EL (cell line): ENCODE data around the gene CNPY4.

Source experiments
- DNase-seq: peaks from one replicate; pipeline ENCODE4 v3.0.0-alpha.2; 2016

CNPY4 gene

GRCh38 chr7:100091411-100092181 is 27.8 kb upstream of the CNPY4 start:
- DNase-seq = peak; percentile 71

GRCh38 chr7:100093054-100093453 is 26.4 kb upstream of the CNPY4 start:
- no peak for DNase-seq

GRCh38 chr7:100093498-100093897 is 25.9 kb upstream of the CNPY4 start:
- no peak for DNase-seq

GRCh38 chr7:100093925-100094486 is 25.4 kb upstream of the CNPY4 start:
- DNase-seq = no peak

GRCh38 chr7:100095289-100095688 is 24.1 kb upstream of the CNPY4 start:
- DNase-seq = no peak

GRCh38 chr7:100095704-100096103 is 23.7 kb upstream of the CNPY4 start:
- DNase-seq = no peak

GRCh38 chr7:100098913-100099312 is 20.5 kb upstream of the CNPY4 start:
- no peak for DNase-seq

GRCh38 chr7:100099452-100099851 is 20.0 kb upstream of the CNPY4 start:
- no peak for DNase-seq

GRCh38 chr7:100100420-100101015 is 18.9 kb upstream of the CNPY4 start:
- peak; percentile 96 for DNase-seq

- DNase-seq = peak; percentile 99
Measured at GRCh38 chr7:100101016-100101862, 18.2 kb upstream of the CNPY4 start, which contains the start of the genes AP4M1 and MCM7. Gene AP4M1, plus strand, starts transcription at chr7:100101643. Its CDS starts 72 bp downstream, at chr7:100101715. Gene MCM7, minus strand, starts transcription at chr7:100101397. Its CDS starts 103 bp downstream, at chr7:100101294.

- DNase-seq = peak; percentile 99
Measured at GRCh38 chr7:100102950-100103840, 16.2 kb upstream of the CNPY4 start.

GRCh38 chr7:100105534-100105933 is 13.9 kb upstream of the CNPY4 start:
- DNase-seq = no peak

GRCh38 chr7:100106633-100107032 is 12.8 kb upstream of the CNPY4 start:
- no peak for DNase-seq

- no peak for DNase-seq
Measured at GRCh38 chr7:100107125-100107737, 12.2 kb upstream of the CNPY4 start.

- no peak for DNase-seq
Measured at GRCh38 chr7:100107890-100108289, 11.5 kb upstream of the CNPY4 start.

- DNase-seq = no peak
Measured at GRCh38 chr7:100109521-100110163, 9.8 kb upstream of the CNPY4 start.

- no peak for DNase-seq
Measured at GRCh38 chr7:100111156-100111555, 8.3 kb upstream of the CNPY4 start.

- no peak for DNase-seq
Measured at GRCh38 chr7:100111914-100112313, 7.5 kb upstream of the CNPY4 start.

GRCh38 chr7:100115026-100115425 is 4.4 kb upstream of the CNPY4 start:
- no peak for DNase-seq

GRCh38 chr7:100118388-100119071 is 904 bp upstream of the CNPY4 start:
- no peak for DNase-seq
